ENCODE results near the gene MRPS23.

DNA sequence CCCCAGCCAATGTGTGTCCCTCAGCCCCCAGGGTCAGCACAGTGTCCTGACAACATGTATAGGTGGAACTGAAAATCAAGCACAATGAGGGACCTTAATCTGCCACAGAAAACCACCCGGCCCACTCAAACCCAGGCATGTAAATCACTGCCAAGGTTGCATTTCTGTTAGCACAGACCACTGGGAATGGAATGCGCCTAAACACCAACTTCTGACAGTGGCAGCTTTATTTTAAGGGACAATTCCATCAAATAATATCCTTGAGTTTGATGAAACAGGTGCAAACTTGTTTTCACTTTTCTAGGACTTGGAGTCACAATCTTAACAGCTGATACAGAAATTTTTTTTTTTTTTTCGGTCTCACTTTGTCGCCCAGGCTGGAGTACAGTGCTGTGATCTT is 37.3 kb upstream of the MRPS23 start:
- TF ChIP-seq EZH2 (IDR thresholded peaks at IDR 0.05; ENCODE audit: insufficient read depth, poor library complexity, severe bottlenecking) (no peak), EZH2phosphoT487 (IDR thresholded peaks at IDR 0.05; ENCODE audit: insufficient read depth, low read depth) (no peak)
